K562 (cell line): ENCODE results near the gene ANKRD13B. TPM values are rescaled to one million over a fixed set of nuclear protein-coding genes. Genes with fewer than 3 reads are reported as not detected.
A peak's percentile ranks its signal among the peaks of the same experiment; 100 is the strongest.

Experiments
- BHLHE40 ChIP-seq: IDR thresholded peaks from 2 replicates; pipeline ENCODE4 v1.6.1; 2011; ENCODE audit warnings: low read length, improper control_type of control experiment
- BRCA1 ChIP-seq, 2 experiments: fragments of 450-650 bp in 1 of 2; sonication (generic) in 1 of 2; formaldehyde crosslinking in 1 of 2; IDR thresholded peaks; 2 replicates each; pipeline versions ENCODE4 v1.5.0 to v1.6.1; 2017 to 2020; ENCODE audit warnings: mild to moderate bottlenecking in 1 of 2, missing genetic modification reagents in 1 of 2
- C11orf30 ChIP-seq: fragments of 450-650 bp; IDR thresholded peaks from 2 replicates; pipeline ENCODE4 v1.6.1; 2016; ENCODE audit warnings: low read depth, mild to moderate bottlenecking
- CC2D1A ChIP-seq: fragments of 450-650 bp; IDR thresholded peaks from 2 replicates; pipeline ENCODE4 v1.6.1; 2017; ENCODE audit warnings: mild to moderate bottlenecking
- COPS2 ChIP-seq: fragments of 450-650 bp; conservative IDR thresholded peaks from 2 replicates; pipeline ENCODE4 v1.6.1; 2016; ENCODE audit warnings: mild to moderate bottlenecking, moderate library complexity
- CTCF ChIP-seq, 3 experiments: IDR thresholded peaks in 2 of 3; conservative IDR thresholded peaks in 1 of 3; 2 replicates each; pipeline ENCODE4 v1.5.1; 2011 to 2012; ENCODE audit warnings: low read length in 3 of 3, mild to moderate bottlenecking in 3 of 3, control low read depth in 2 of 3, improper control_type of control experiment in 1 of 3, inconsistent platforms in 1 of 3, low read depth in 1 of 3, mixed read lengths in 1 of 3, moderate library complexity in 1 of 3; ENCODE audit not compliant: insufficient read depth in 2 of 3
- E2F1 ChIP-seq: sonication (generic); formaldehyde crosslinking; IDR thresholded peaks from 2 replicates; pipeline ENCODE4 v1.8.1; 2023; ENCODE audit warnings: mild to moderate bottlenecking, missing genetic modification reagents, moderate library complexity
- FOXP4 ChIP-seq: sonication (generic); formaldehyde crosslinking; IDR thresholded peaks from 2 replicates; pipeline ENCODE4 v1.8.0; 2022; ENCODE audit warnings: mild to moderate bottlenecking, missing genetic modification reagents, borderline replicate concordance
- GATA2 ChIP-seq: sonication (generic); formaldehyde crosslinking; IDR thresholded peaks from 2 replicates; pipeline ENCODE4 v1.4.0; 2020; ENCODE audit warnings: mild to moderate bottlenecking, missing genetic modification reagents
- KLF10 ChIP-seq: fragments of 250-450 bp; sonication (Bioruptor Pico); IDR thresholded peaks from 2 replicates; pipeline ENCODE4 v1.6.1; 2021; ENCODE audit warnings: matching md5 sums
- MAFF ChIP-seq: IDR thresholded peaks from 2 replicates; pipeline ENCODE4 v1.6.1; 2012; ENCODE audit warnings: low read length, improper control_type of control experiment
- NFATC3 ChIP-seq: fragments of 450-650 bp; IDR thresholded peaks from 2 replicates; pipeline ENCODE4 v1.6.1; 2017; ENCODE audit warnings: mild to moderate bottlenecking
- TAF15 ChIP-seq: fragments of 200-400 bp; formaldehyde crosslinking; IDR thresholded peaks from 2 replicates; pipeline ENCODE4 v1.6.1; 2017; ENCODE audit warnings: mild to moderate bottlenecking, low read depth, low read length, moderate library complexity
- ZBTB49 ChIP-seq: sonication (generic); formaldehyde crosslinking; IDR thresholded peaks from 2 replicates; pipeline ENCODE4 v1.8.0; 2022; ENCODE audit warnings: missing genetic modification reagents, mild to moderate bottlenecking, borderline replicate concordance
- ZBTB5 ChIP-seq: fragments of 450-650 bp; IDR thresholded peaks from 2 replicates; pipeline ENCODE4 v1.6.1; 2017; ENCODE audit warnings: antibody characterized with exemption
- ZFPM2 ChIP-seq: fragments of 250-450 bp; sonication (Bioruptor Pico); IDR thresholded peaks from 2 replicates; pipeline ENCODE4 v1.5.1; 2022; ENCODE audit warnings: mild to moderate bottlenecking
- ZNF24 ChIP-seq: fragments of 450-650 bp; IDR thresholded peaks from 2 replicates; pipeline ENCODE4 v1.6.1; 2016
- ZNF431 ChIP-seq: sonication (generic); formaldehyde crosslinking; IDR thresholded peaks from 2 replicates; pipeline ENCODE4 v1.8.0; 2022; ENCODE audit warnings: mild to moderate bottlenecking, missing genetic modification reagents
- polyA plus RNA-seq, 8 experiments: library from polyadenylated mRNA; depleted of rRNA in 4 of 8; stranded (reverse) in 5 of 8; unstranded in 3 of 8; fragments of >200 nt; fragmentation: Nextera tagmentation in 2 of 8; fragmentation: Illumina TruSeq in 1 of 8; extraction: Ambion mirVana in 2 of 8; extraction: Trizol in 1 of 8; gene quantifications; 2 replicates each; pipeline versions ENCODE4 v1.2.1 to v1.2.3, GENCODE V29; 2011 to 2014; ENCODE audit warnings: inconsistent platforms in 1 of 8, missing spikeins in 1 of 8
- total RNA-seq, 7 experiments: library from RNA; depleted of rRNA in 6 of 7; stranded (reverse); fragments of >200 nt in 6 of 7; fragmentation: Illumina TruSeq in 2 of 7; extraction: Trizol in 2 of 7; gene quantifications; 2 replicates each; pipeline versions ENCODE4 v1.2.1 to v1.2.3, GENCODE V29; 2011 to 2021; ENCODE audit warnings: low replicate concordance in 1 of 7

Gene ANKRD13B
- total and polyA plus RNA-seq, 9 of the 15 experiments (the other 6 are each of a cell fraction or from before 2014, with no cell fraction given), result 0.15 to 28.1 (median 4.6) TPM

GRCh38 chr17:29579866-29580771 lies 12.8 kb upstream of the ANKRD13B start (continued):
- TF ChIP-seq ZBTB49 (no peak), ZBTB5 (no peak), KLF10 (CRISPR knock-in tag) (no peak), E2F1 (no peak), C11orf30 (no peak), ZFPM2 (CRISPR knock-in tag) (no peak), BHLHE40 (peak; percentile 91), FOXP4 (CRISPR knock-in tag) (no peak), NFATC3 (no peak), BRCA1 (IDR thresholded peaks at IDR 0.05) (no peak), BRCA1 (CRISPR knock-in tag; IDR thresholded peaks at IDR 0.05) (no peak), COPS2 (no peak), CC2D1A (0 out of 2 replicates have a peak, but pooled peaks have one; percentile 32), TAF15 (no peak), CTCF (IDR thresholded peaks at IDR 0.05 in 2 of 3, conservative IDR thresholded peaks at IDR 0.05 in 1 of 3; ENCODE audit: insufficient read depth in 2 of 3, low read depth in 1 of 3, low read length in 3 of 3) (peak; percentile 86 to 89 (median 87)), GATA2 (CRISPR knock-in tag) (no peak), ZNF431 (no peak), ZNF24 (no peak), MAFF (no peak)
